Astrocyte of the cerebellum (primary cell): ENCODE results near the gene DIP2C.

Experiments used
- DNase-seq: peaks from one replicate; pipeline ENCODE4 v3.0.0-alpha.2; 2011; ENCODE audit warnings: low read depth
- H3K4me3 ChIP-seq: 2 replicates; pipeline ENCODE4 v1.5.1; 2011; ENCODE audit warnings: mild to moderate bottlenecking, low read depth, low read length, moderate library complexity
- in situ Hi-C: cut with HindIII; loops from 2 replicates; pipeline ENCODE4 v1.10.0; 2017; ENCODE audit warnings: low sequenced_read_pairs
- TF ChIP-seq, protein P1 (sequence below): IDR thresholded peaks from 2 replicates; pipeline ENCODE4 v1.5.1; 2012; ENCODE audit warnings: low read length, low read depth, moderate library complexity, mild to moderate bottlenecking; ENCODE audit errors: missing control alignments

DIP2C gene

DNA sequence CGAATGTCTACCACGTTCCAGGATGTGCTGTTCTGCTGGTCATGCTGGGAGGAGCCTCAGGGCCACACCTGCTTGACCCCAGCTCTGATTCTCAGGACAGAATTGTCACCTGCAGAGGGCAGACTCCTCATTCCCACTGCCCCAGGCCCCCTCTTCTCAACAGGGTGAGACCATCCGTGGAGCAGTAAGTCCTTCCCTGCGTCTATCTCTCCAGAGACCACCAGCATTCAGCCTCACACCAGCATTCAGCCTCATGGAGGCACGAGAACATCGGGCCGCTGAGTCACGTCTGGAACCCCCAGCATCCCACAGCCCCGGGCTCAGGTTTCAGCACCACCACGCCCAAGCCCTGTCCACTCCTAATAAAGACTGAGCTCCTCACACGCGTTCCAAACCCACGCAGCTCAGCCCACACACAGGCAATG is 273.4 kb downstream of the DIP2C start:
- H3K4me3 ChIP-seq = no peak overlapping the region
- in situ Hi-C loops = no loop called here
- TF ChIP-seq, protein P1, sequence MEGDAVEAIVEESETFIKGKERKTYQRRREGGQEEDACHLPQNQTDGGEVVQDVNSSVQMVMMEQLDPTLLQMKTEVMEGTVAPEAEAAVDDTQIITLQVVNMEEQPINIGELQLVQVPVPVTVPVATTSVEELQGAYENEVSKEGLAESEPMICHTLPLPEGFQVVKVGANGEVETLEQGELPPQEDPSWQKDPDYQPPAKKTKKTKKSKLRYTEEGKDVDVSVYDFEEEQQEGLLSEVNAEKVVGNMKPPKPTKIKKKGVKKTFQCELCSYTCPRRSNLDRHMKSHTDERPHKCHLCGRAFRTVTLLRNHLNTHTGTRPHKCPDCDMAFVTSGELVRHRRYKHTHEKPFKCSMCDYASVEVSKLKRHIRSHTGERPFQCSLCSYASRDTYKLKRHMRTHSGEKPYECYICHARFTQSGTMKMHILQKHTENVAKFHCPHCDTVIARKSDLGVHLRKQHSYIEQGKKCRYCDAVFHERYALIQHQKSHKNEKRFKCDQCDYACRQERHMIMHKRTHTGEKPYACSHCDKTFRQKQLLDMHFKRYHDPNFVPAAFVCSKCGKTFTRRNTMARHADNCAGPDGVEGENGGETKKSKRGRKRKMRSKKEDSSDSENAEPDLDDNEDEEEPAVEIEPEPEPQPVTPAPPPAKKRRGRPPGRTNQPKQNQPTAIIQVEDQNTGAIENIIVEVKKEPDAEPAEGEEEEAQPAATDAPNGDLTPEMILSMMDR = no peak
- DNase-seq = no peak

DNA sequence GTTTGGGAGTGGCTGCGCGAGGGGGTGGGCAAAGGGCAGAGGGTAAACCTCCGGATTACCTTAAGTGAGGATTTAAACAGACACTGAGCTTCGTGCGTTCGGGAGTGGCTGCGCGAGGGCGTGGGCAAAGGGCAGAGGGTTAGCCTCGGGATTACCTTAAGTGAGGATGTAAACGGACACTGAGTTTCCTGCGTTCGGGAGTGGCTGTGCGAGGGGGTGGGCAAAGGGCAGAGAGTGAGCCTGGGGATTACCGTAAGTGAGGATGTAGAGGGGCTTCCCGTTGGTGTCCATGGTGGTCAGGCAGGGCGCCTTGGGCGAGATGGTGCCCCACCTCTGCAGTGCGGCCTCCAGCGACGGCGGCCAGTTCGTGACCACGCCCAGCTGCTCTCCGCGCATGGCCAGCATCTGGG is 275.8 kb downstream of the DIP2C start:
- H3K4me3 ChIP-seq = no peak overlapping the region
- TF ChIP-seq, protein P1 = no peak
- in situ Hi-C loops = loop anchor here (5.0 kb wide), 1 partner anchor 404 kb away; no protein-coding TSS in a partner anchor
- DNase-seq = no peak

DNA sequence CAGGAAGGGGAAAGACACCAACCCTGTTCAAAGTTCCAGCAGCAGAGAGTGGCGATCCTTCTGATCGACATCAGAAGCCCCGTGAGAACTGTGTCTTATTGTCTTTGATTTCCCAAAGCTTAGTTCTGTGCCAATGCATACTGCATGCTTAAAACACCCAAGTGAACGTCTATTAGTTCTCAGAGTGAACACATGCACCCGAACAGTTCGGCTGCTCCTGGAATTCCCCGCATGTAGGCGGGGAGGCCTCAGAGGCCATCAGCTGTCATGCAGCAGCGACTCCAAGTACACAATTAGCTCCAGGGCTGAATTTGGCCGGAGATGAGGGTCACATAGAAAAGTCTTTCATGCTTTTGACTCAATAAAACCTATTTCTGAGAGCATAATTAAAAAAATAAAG is 277.4 kb downstream of the DIP2C start:
- in situ Hi-C loops = loop anchor here (5.0 kb wide), 1 partner anchor 405 kb away; no protein-coding TSS in a partner anchor
- no peak overlapping the region for H3K4me3 ChIP-seq
- DNase-seq = no peak
- TF ChIP-seq, protein P1 = no peak

DNA sequence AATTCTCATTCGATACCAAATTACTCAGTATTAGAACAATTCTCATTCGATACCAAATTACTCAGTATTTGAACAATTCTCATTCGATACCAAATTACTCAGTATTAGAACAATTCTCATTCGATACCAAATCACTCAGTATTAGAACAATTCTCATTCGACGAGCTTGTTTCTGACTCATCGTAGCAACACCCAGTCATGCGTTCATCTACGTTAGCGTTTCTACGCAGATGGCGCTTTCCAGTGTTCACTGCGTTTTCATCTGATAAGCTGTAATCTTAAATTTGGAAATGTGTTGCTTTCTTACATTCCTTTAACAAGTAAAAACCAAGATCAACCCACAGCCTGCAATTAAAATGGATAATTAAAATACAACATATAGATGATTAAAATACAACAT is 277.9 kb downstream of the DIP2C start:
- in situ Hi-C loops = loop anchor here (5.0 kb wide), 1 partner anchor 406 kb away; no protein-coding TSS in a partner anchor
- DNase-seq = no peak
- TF ChIP-seq, protein P1 = no peak
- no peak overlapping the region for H3K4me3 ChIP-seq

DNA sequence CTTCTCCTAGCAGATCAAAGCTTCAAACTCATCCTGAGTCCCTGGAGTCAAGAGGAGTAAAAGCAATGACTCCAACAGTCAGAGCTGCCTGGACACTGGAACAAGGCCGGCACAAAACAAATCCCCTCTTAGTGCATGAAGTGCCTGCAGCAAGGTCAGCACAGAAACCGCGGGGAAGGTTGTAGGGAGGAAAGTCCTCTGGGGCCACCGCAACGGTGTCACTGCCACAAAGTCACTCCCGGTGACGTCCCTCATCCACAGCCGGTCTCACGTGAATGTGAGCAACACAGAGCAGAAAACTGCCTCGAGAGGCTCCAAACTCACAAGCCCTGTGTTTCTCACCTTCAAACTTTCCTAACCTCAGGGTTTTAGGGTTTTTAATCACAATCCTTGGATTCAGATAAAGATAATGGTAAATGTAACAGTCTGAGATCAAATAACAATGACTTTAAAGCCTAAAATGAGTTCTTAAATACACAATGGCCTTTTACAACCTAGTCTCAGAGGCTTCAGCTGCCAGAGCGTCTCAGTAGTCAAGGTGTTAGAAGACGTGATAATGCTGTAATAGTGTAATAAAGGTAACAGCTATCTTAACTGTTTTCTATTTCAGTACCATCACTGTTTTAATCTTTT is 279.9 kb downstream of the DIP2C start:
- in situ Hi-C loops = loop anchor here (5.0 kb wide), 1 partner anchor 408 kb away; no protein-coding TSS in a partner anchor
- no peak overlapping the region for H3K4me3 ChIP-seq

DNA sequence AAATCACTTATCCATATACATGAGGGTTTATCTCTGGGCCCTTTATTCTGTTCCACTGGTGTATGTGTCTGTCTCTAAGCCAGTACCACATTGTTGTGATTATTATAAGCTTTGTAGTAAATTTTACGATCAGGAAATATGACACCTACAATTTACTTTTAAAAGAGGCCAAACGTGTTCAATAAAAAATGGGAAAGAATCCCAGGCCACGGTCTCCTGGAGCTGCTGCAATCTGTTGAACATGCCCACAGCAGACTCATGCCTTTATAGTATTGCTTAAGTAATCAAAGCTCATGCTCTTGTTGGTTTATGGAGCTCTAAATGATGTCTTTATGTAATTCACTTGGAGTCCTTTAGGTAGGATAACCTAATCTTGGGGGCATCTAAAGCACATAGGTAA is 281.2 kb downstream of the DIP2C start:
- H3K4me3 ChIP-seq = no peak overlapping the region
- in situ Hi-C loops = no loop called here
- peak; percentile 19 for DNase-seq
- TF ChIP-seq, protein P1 = no peak

More for the DNA sequence above, 279.9 kb downstream of the DIP2C start:
- DNase-seq = no peak
- TF ChIP-seq, protein P1 = no peak

DNA sequence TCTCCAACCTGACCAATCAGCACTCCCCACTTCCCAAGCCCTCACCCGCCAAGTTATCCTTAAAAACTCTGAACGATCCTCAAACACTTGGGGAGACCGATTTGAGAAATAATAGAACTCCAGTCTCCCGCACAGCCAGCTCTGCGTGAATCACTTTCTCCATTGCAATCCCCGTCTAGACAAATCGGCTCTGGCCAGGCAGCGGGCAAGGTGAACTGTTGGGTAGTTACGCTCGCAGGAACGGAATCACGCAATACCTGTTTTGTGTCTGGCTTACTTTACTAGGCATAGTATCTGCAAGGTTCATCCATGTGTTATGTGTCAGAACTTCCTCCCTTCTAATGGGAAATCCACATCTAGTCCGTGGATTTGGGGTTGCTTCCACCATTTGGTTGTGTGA is 282.5 kb downstream of the DIP2C start:
- TF ChIP-seq, protein P1 = no peak
- in situ Hi-C loops = no loop called here
- H3K4me3 ChIP-seq = no peak overlapping the region
- DNase-seq = no peak
